ENCODE data around the gene ZBTB17. TPM values are rescaled to one million over a fixed set of nuclear protein-coding genes. Genes with fewer than 3 reads are reported as not detected.

Gene ZBTB17
- total and polyA plus RNA-seq, 10 of the 15 experiments (the other 5 are each of a cell fraction or from before 2014, with no cell fraction given): 0.87 to 59.4 (median 38.7) TPM

GRCh38 chr1:15957221-15958095 is 18.4 kb downstream of the ZBTB17 start:
- WGBS (ENCODE audit: insufficient coverage, insufficient replicate concordance, low lambda C conversion rate, missing lambda C conversion rate): 77% methylated on average over 15 of the region's 15 CpGs
- H3K79me2 ChIP-seq (ENCODE audit: control insufficient read depth, insufficient read depth, low read length): peaks cover 15% of the 10 kb centered on the region
- DNase-seq (ENCODE audit: low read depth, low spot score) (no peak), FAIRE-seq (no peak), ATAC-seq (peak; percentile 86)
- H3K4me1 ChIP-seq (ENCODE audit: control insufficient read depth, insufficient read depth, low read length): peaks cover 3% of the 10 kb centered on the region
- H3K27ac ChIP-seq (ENCODE audit: control insufficient read depth, insufficient read depth): no peak overlapping the region
- peaks cover 3 to 14% of the 10 kb centered on the region in 2 experiments; a peak in 2 of 4 replicates for H3K36me3 ChIP-seq (ENCODE audit: control insufficient read depth in 2 of 2, insufficient read depth in 2 of 2, low read length in 1 of 2)
- ChIA-PET SMC1A (ENCODE audit: uncharacterized antibody, unreplicated experiment) (interaction anchor here (0.6 to 1.3 kb wide), 4 partner anchors 17 to 53 kb away, joined by 3 to 4 read pairs (median 3); partner anchors contain the start of gene ZBTB17), CTCF (interaction anchor here (1.0 to 10.1 kb wide), 6 partner anchors 17 to 163 kb away, joined by 3 to 68 read pairs (median 6); partner anchors contain the start of gene ZBTB17), RAD21 (ENCODE audit: unreplicated experiment) (interaction anchor here (0.8 to 9.8 kb wide), 7 partner anchors 8 to 142 kb away, joined by 3 to 116 read pairs (median 5); partner anchors contain the start of gene ZBTB17), POLR2A (interaction anchor here (0.6 to 2.6 kb wide), 5 partner anchors 9 to 1470 kb away, joined by 3 to 8 read pairs (median 4); no protein-coding TSS in a partner anchor)
- H4K20me1 ChIP-seq (ENCODE audit: control insufficient read depth, insufficient read depth): peaks cover 3% of the 10 kb centered on the region; the same call in 1 of the 2 replicates
- in situ Hi-C loops (cut with MboI) (no loop called here), intact Hi-C loops (cut with micrococcal nuclease; ENCODE audit: unreplicated experiment) (loop anchor here (1.0 kb wide), 1 partner anchor 37 kb away; no protein-coding TSS in a partner anchor)
- no peak overlapping the region for H2AFZ ChIP-seq (ENCODE audit: control insufficient read depth, low read depth, low read length)
- no peaks in the 10 kb centered on the region for H3K27me3 ChIP-seq (replicated peaks in 1 of 2; ENCODE audit: control insufficient read depth in 2 of 2, insufficient read depth in 2 of 2, low read length in 1 of 2)
- no peak for TF ChIP-seq YY1 (IDR thresholded peaks at IDR 0.05; ENCODE audit: low read depth, low read length)
- TF ChIP-seq SMC3 (IDR thresholded peaks at IDR 0.05; ENCODE audit: borderline replicate concordance, low read length): peak; percentile 39; the same call in 1 of the 2 replicates
- peak; percentile 22 to 61 (median 25); a peak in 5 of 6 replicates for TF ChIP-seq CTCF (IDR thresholded peaks at IDR 0.05 in 2 of 3, conservative IDR thresholded peaks at IDR 0.05 in 1 of 3; ENCODE audit: control insufficient read depth in 2 of 3, extremely low read depth in 1 of 3, insufficient read depth in 1 of 3, low read depth in 3 of 3, low read length in 3 of 3)
- H3K4me3 ChIP-seq: no peak overlapping the region
- no peak overlapping the region for H3K4me2 ChIP-seq (ENCODE audit: control insufficient read depth, insufficient read depth)
- H3K9me3 ChIP-seq (replicated peaks; ENCODE audit: control insufficient read depth, insufficient read depth, low read length): no peaks in the 10 kb centered on the region
- no peak overlapping the region for H3K9ac ChIP-seq (ENCODE audit: control insufficient read depth, insufficient read depth, low read length)
- no TSS peak for BruUV-seq (replicated peaks)
